Measurements from ENCODE around the gene RGL1. TPM values are rescaled to one million over a fixed set of nuclear protein-coding genes. Genes with fewer than 3 reads are reported as not detected.

Gene RGL1
- total RNA-seq, 1 experiment from 2014 or later, result 1.3 TPM

DNA sequence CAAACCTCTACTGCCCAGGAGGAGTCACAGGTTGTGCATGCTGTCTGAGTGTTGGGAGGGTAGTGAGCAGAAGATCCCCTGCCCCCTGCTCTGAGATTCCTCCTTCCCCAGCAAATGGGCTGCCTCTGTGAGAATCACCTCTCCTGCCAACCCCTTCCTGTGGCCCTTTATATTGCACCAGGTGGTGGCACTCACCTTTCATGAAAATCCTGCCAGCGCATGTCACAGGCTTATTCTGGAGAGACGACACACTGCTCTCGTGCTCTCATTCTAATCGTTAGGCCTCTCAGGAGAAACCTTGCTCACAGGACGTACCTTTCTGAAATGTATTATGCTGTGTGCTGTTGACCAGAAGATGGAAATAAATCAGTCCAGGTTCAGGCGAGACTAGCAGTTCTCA, 113.7 kb downstream of the RGL1 start:
- CTCF ChIA-PET, result interaction anchor here (0.6 kb wide), 1 partner anchor 263 kb away, joined by 3 read pairs; no protein-coding TSS in a partner anchor
- no peaks in the 10 kb centered on the region for H3K9me3 ChIP-seq (ENCODE audit: control insufficient read depth in 1 of 2, insufficient read depth in 1 of 2, low read depth in 1 of 2, low read length in 2 of 2)
- no peak overlapping the region for H3K4me3 ChIP-seq (replicated peaks in 1 of 2; ENCODE audit: low read depth in 1 of 2, low read length in 2 of 2)
- no peaks in the 10 kb centered on the region for H3K27me3 ChIP-seq (ENCODE audit: insufficient read depth, low read length)
- no peak for ATAC-seq
- H3K4me1 ChIP-seq (ENCODE audit: control insufficient read depth in 1 of 2, insufficient read depth in 2 of 2, low read length in 2 of 2), result peaks cover 2 to 12% of the 10 kb centered on the region in 2 experiments; a peak in 2 of 4 replicates
- POLR2A ChIA-PET, result no interaction called here
- no TSS peak for BruUV-seq (replicated peaks)
- H3K9me2 ChIP-seq (ENCODE audit: insufficient read depth), result no peaks in the 10 kb centered on the region
- no peak for DNase-seq (ENCODE audit: low read depth, low spot score)
- H3K4me2 ChIP-seq (ENCODE audit: low read length), result no peak overlapping the region
- RAD21 ChIA-PET (ENCODE audit: low non-redundant PET in 1 of 2, low total read pairs in 2 of 2, uncharacterized antibody in 2 of 2, unreplicated experiment in 2 of 2), result no interaction called here
- no peak overlapping the region for H3K9ac ChIP-seq (ENCODE audit: low read length)
- intact Hi-C loops (cut with micrococcal nuclease), result loop anchor here (5.0 to 10.0 kb wide), 3 partner anchors 234 to 746 kb away; partner anchors contain the start of gene ARPC5
- H3K36me3 ChIP-seq (ENCODE audit: control insufficient read depth in 1 of 2, insufficient read depth in 2 of 2, low read length in 2 of 2), result no peaks in the 10 kb centered on the region
- H2AFZ ChIP-seq (ENCODE audit: low read depth, low read length, poor library complexity, severe bottlenecking), result no peak overlapping the region
- H3K27ac ChIP-seq (ENCODE audit: low read depth, low read length), result no peak overlapping the region
- H3K79me2 ChIP-seq (ENCODE audit: insufficient read depth, low read length), result no peaks in the 10 kb centered on the region
- H4K20me1 ChIP-seq (ENCODE audit: insufficient read depth), result no peaks in the 10 kb centered on the region
- peak; percentile 63 for TF ChIP-seq RAD21 (IDR thresholded peaks at IDR 0.05; ENCODE audit: low read depth)
- no peak for TF ChIP-seq SP1 (IDR thresholded peaks at IDR 0.05; ENCODE audit: low read depth)
- TF ChIP-seq MAX (IDR thresholded peaks at IDR 0.05), result 0 out of 2 replicates have a peak, but pooled peaks have one; percentile 15
- TF ChIP-seq FOSL1 (IDR thresholded peaks at IDR 0.05; ENCODE audit: low read depth), result no peak
- TF ChIP-seq, protein P1, sequence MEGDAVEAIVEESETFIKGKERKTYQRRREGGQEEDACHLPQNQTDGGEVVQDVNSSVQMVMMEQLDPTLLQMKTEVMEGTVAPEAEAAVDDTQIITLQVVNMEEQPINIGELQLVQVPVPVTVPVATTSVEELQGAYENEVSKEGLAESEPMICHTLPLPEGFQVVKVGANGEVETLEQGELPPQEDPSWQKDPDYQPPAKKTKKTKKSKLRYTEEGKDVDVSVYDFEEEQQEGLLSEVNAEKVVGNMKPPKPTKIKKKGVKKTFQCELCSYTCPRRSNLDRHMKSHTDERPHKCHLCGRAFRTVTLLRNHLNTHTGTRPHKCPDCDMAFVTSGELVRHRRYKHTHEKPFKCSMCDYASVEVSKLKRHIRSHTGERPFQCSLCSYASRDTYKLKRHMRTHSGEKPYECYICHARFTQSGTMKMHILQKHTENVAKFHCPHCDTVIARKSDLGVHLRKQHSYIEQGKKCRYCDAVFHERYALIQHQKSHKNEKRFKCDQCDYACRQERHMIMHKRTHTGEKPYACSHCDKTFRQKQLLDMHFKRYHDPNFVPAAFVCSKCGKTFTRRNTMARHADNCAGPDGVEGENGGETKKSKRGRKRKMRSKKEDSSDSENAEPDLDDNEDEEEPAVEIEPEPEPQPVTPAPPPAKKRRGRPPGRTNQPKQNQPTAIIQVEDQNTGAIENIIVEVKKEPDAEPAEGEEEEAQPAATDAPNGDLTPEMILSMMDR (IDR thresholded peaks at IDR 0.05 in 2 of 3, conservative IDR thresholded peaks at IDR 0.05 in 1 of 3; ENCODE audit: borderline replicate concordance in 1 of 3, insufficient read depth in 1 of 3, low read depth in 2 of 3, low read length in 2 of 3), result peak in 1 of 3 experiments; percentile 11; a peak in 1 of 6 replicates

- Histone ChIP-seq H3K27me3 (ENCODE audit: insufficient read depth, low read length) (no peaks in the 10 kb centered on the region), H3K4me3 (replicated peaks in 1 of 2; ENCODE audit: low read depth in 1 of 2, low read length in 2 of 2) (no peak overlapping the region), H2AFZ (ENCODE audit: low read depth, low read length, poor library complexity, severe bottlenecking) (no peak overlapping the region), H3K9ac (ENCODE audit: low read length) (no peak overlapping the region), H3K4me1 (ENCODE audit: control insufficient read depth in 1 of 2, insufficient read depth in 2 of 2, low read length in 2 of 2) (peaks cover 2 to 9% of the 10 kb centered on the region in 2 experiments; a peak in 2 of 4 replicates), H3K79me2 (ENCODE audit: insufficient read depth, low read length) (no peaks in the 10 kb centered on the region), H3K9me2 (ENCODE audit: insufficient read depth) (no peaks in the 10 kb centered on the region), H3K27ac (ENCODE audit: low read depth, low read length) (no peak overlapping the region), H4K20me1 (ENCODE audit: insufficient read depth) (no peaks in the 10 kb centered on the region), H3K36me3 (ENCODE audit: control insufficient read depth in 1 of 2, insufficient read depth in 2 of 2, low read length in 2 of 2) (no peaks in the 10 kb centered on the region), H3K4me2 (ENCODE audit: low read length) (no peak overlapping the region), H3K9me3 (ENCODE audit: control insufficient read depth in 1 of 2, insufficient read depth in 1 of 2, low read depth in 1 of 2, low read length in 2 of 2) (no peaks in the 10 kb centered on the region)
- RAD21 ChIA-PET (ENCODE audit: low non-redundant PET in 1 of 2, low total read pairs in 2 of 2, uncharacterized antibody in 2 of 2, unreplicated experiment in 2 of 2), result no interaction called here
- CTCF ChIA-PET, result no interaction called here
- intact Hi-C loops (cut with micrococcal nuclease), result no loop called here
- ATAC-seq (no peak), DNase-seq (ENCODE audit: low read depth, low spot score) (no peak)
- BruUV-seq (replicated peaks), result no TSS peak
- POLR2A ChIA-PET, result no interaction called here
- TF ChIP-seq, protein P1 (IDR thresholded peaks at IDR 0.05 in 2 of 3, conservative IDR thresholded peaks at IDR 0.05 in 1 of 3; ENCODE audit: borderline replicate concordance in 1 of 3, insufficient read depth in 1 of 3, low read depth in 2 of 3, low read length in 2 of 3), result no peak
- TF ChIP-seq CEBPB (IDR thresholded peaks at IDR 0.05; ENCODE audit: low read depth) (no peak), EGR1 (IDR thresholded peaks at IDR 0.05; ENCODE audit: low read depth) (no peak), ZFX (IDR thresholded peaks at IDR 0.05) (no peak), REST (IDR thresholded peaks at IDR 0.05; ENCODE audit: low read depth) (no peak), SRF (IDR thresholded peaks at IDR 0.05; ENCODE audit: low read depth) (no peak), EZH2phosphoT487 (IDR thresholded peaks at IDR 0.05; ENCODE audit: borderline replicate concordance) (no peak), TCF7L2 (IDR thresholded peaks at IDR 0.05; ENCODE audit: borderline replicate concordance, extremely low read depth, insufficient read depth, insufficient read length) (no peak), RAD21 (IDR thresholded peaks at IDR 0.05; ENCODE audit: low read depth) (no peak)
Observed at GRCh38 chr1:183920651-183921050, 115.7 kb downstream of the RGL1 start.
